ENCODE measurements around the gene LMO4. TPM values are rescaled to one million over a fixed set of nuclear protein-coding genes. Genes with fewer than 3 reads are reported as not detected.

LMO4 gene
- total RNA-seq, 1 donor from 2014 or later, result 33.9 TPM

- Histone ChIP-seq H3K36me3 (ENCODE audit: control insufficient read depth in 3 of 3, insufficient read depth in 3 of 3, low read length in 3 of 3) (no peaks in the 10 kb centered on the region), H3K27ac (ENCODE audit: low read depth, low read length) (no peak overlapping the region), H3K9me3 (ENCODE audit: control insufficient read depth in 3 of 3, low read length in 3 of 3) (no peaks in the 10 kb centered on the region), H3K4me3 (ENCODE audit: low read length in 3 of 3) (no peak overlapping the region), H3K9ac (ENCODE audit: low read depth in 1 of 3, low read length in 3 of 3) (no peak overlapping the region), H3K4me1 (ENCODE audit: control insufficient read depth in 3 of 3, insufficient read depth in 3 of 3, low read length in 3 of 3) (no peaks in the 10 kb centered on the region), H3K27me3 (ENCODE audit: control insufficient read depth in 3 of 3, insufficient read depth in 3 of 3, low read length in 3 of 3) (peaks cover 0 to 2% (median 0%) of the 10 kb centered on the region in 3 donors)
Observed at GRCh38 chr1:87299661-87300060, 29.0 kb upstream of the LMO4 start.

- Histone ChIP-seq H3K36me3 (ENCODE audit: control insufficient read depth in 3 of 3, insufficient read depth in 3 of 3, low read length in 3 of 3) (no peaks in the 10 kb centered on the region), H3K27ac (ENCODE audit: low read depth, low read length) (no peak overlapping the region), H3K4me3 (ENCODE audit: low read length in 3 of 3) (no peak overlapping the region), H3K9me3 (ENCODE audit: control insufficient read depth in 3 of 3, low read length in 3 of 3) (no peaks in the 10 kb centered on the region), H3K4me1 (ENCODE audit: control insufficient read depth in 3 of 3, insufficient read depth in 3 of 3, low read length in 3 of 3) (no peaks in the 10 kb centered on the region), H3K9ac (ENCODE audit: low read depth in 1 of 3, low read length in 3 of 3) (no peak overlapping the region), H3K27me3 (ENCODE audit: control insufficient read depth in 3 of 3, insufficient read depth in 3 of 3, low read length in 3 of 3) (peaks cover 0 to 2% (median 0%) of the 10 kb centered on the region in 3 donors)
Observed at GRCh38 chr1:87300628-87301027, 28.1 kb upstream of the LMO4 start.

GRCh38 chr1:87305151-87305550 lies 23.5 kb upstream of the LMO4 start:
- H3K9me3 ChIP-seq (ENCODE audit: control insufficient read depth in 3 of 3, low read length in 3 of 3), result no peaks in the 10 kb centered on the region
- H3K27ac ChIP-seq (ENCODE audit: low read depth, low read length), result no peak overlapping the region
- no peak overlapping the region for H3K9ac ChIP-seq (ENCODE audit: low read depth in 1 of 3, low read length in 3 of 3)
- no peaks in the 10 kb centered on the region for H3K27me3 ChIP-seq (ENCODE audit: control insufficient read depth in 3 of 3, insufficient read depth in 3 of 3, low read length in 3 of 3)
- no peaks in the 10 kb centered on the region for H3K36me3 ChIP-seq (ENCODE audit: control insufficient read depth in 3 of 3, insufficient read depth in 3 of 3, low read length in 3 of 3)
- H3K4me3 ChIP-seq (ENCODE audit: low read length in 3 of 3), result no peak overlapping the region
- H3K4me1 ChIP-seq (ENCODE audit: control insufficient read depth in 3 of 3, insufficient read depth in 3 of 3, low read length in 3 of 3), result no peaks in the 10 kb centered on the region

- Histone ChIP-seq H3K4me1 (ENCODE audit: control insufficient read depth in 3 of 3, insufficient read depth in 3 of 3, low read length in 3 of 3) (no peaks in the 10 kb centered on the region), H3K9ac (ENCODE audit: low read depth in 1 of 3, low read length in 3 of 3) (no peak overlapping the region), H3K27ac (ENCODE audit: low read depth, low read length) (no peak overlapping the region), H3K36me3 (ENCODE audit: control insufficient read depth in 3 of 3, insufficient read depth in 3 of 3, low read length in 3 of 3) (no peaks in the 10 kb centered on the region), H3K9me3 (ENCODE audit: control insufficient read depth in 3 of 3, low read length in 3 of 3) (no peaks in the 10 kb centered on the region), H3K4me3 (ENCODE audit: low read length in 3 of 3) (no peak overlapping the region), H3K27me3 (ENCODE audit: control insufficient read depth in 3 of 3, insufficient read depth in 3 of 3, low read length in 3 of 3) (no peaks in the 10 kb centered on the region)
Observed at GRCh38 chr1:87305762-87306161, 22.9 kb upstream of the LMO4 start.

GRCh38 chr1:87307306-87307705 lies 21.4 kb upstream of the LMO4 start:
- no peaks in the 10 kb centered on the region for H3K4me1 ChIP-seq (ENCODE audit: control insufficient read depth in 3 of 3, insufficient read depth in 3 of 3, low read length in 3 of 3)
- H3K9me3 ChIP-seq (ENCODE audit: control insufficient read depth in 3 of 3, low read length in 3 of 3), result no peaks in the 10 kb centered on the region
- H3K4me3 ChIP-seq (ENCODE audit: low read length in 3 of 3), result no peak overlapping the region
- no peaks in the 10 kb centered on the region for H3K36me3 ChIP-seq (ENCODE audit: control insufficient read depth in 3 of 3, insufficient read depth in 3 of 3, low read length in 3 of 3)
- no peak overlapping the region for H3K9ac ChIP-seq (ENCODE audit: low read depth in 1 of 3, low read length in 3 of 3)
- H3K27ac ChIP-seq (ENCODE audit: low read depth, low read length), result no peak overlapping the region
- H3K27me3 ChIP-seq (ENCODE audit: control insufficient read depth in 3 of 3, insufficient read depth in 3 of 3, low read length in 3 of 3), result no peaks in the 10 kb centered on the region

- H3K4me1 ChIP-seq (ENCODE audit: control insufficient read depth in 3 of 3, insufficient read depth in 3 of 3, low read length in 3 of 3), result no peaks in the 10 kb centered on the region
Observed at GRCh38 chr1:87307931-87308330, 20.7 kb upstream of the LMO4 start.

GRCh38 chr1:87314091-87314490 lies 14.6 kb upstream of the LMO4 start:
- H3K36me3 ChIP-seq (ENCODE audit: control insufficient read depth in 3 of 3, insufficient read depth in 3 of 3, low read length in 3 of 3), result no peaks in the 10 kb centered on the region
- no peaks in the 10 kb centered on the region for H3K9me3 ChIP-seq (ENCODE audit: control insufficient read depth in 3 of 3, low read length in 3 of 3)
- H3K27ac ChIP-seq (ENCODE audit: low read depth, low read length), result no peak overlapping the region
- H3K4me1 ChIP-seq (ENCODE audit: control insufficient read depth in 3 of 3, insufficient read depth in 3 of 3, low read length in 3 of 3), result no peaks in the 10 kb centered on the region
- no peak overlapping the region for H3K4me3 ChIP-seq (ENCODE audit: low read length in 3 of 3)
- no peaks in the 10 kb centered on the region for H3K27me3 ChIP-seq (ENCODE audit: control insufficient read depth in 3 of 3, insufficient read depth in 3 of 3, low read length in 3 of 3)
- H3K9ac ChIP-seq (ENCODE audit: low read depth in 1 of 3, low read length in 3 of 3), result no peak overlapping the region

More at GRCh38 chr1:87307931-87308330, 20.7 kb upstream of the LMO4 start:
- H3K4me3 ChIP-seq (ENCODE audit: low read length in 3 of 3), result no peak overlapping the region
- H3K9ac ChIP-seq (ENCODE audit: low read depth in 1 of 3, low read length in 3 of 3), result no peak overlapping the region
- no peaks in the 10 kb centered on the region for H3K9me3 ChIP-seq (ENCODE audit: control insufficient read depth in 3 of 3, low read length in 3 of 3)
- H3K36me3 ChIP-seq (ENCODE audit: control insufficient read depth in 3 of 3, insufficient read depth in 3 of 3, low read length in 3 of 3), result no peaks in the 10 kb centered on the region
- no peak overlapping the region for H3K27ac ChIP-seq (ENCODE audit: low read depth, low read length)
- no peaks in the 10 kb centered on the region for H3K27me3 ChIP-seq (ENCODE audit: control insufficient read depth in 3 of 3, insufficient read depth in 3 of 3, low read length in 3 of 3)

- no peaks in the 10 kb centered on the region for H3K36me3 ChIP-seq (ENCODE audit: control insufficient read depth in 3 of 3, insufficient read depth in 3 of 3, low read length in 3 of 3)
- H3K9me3 ChIP-seq (ENCODE audit: control insufficient read depth in 3 of 3, low read length in 3 of 3), result no peaks in the 10 kb centered on the region
- peaks cover 0 to 2% (median 0%) of the 10 kb centered on the region in 3 donors for H3K27me3 ChIP-seq (ENCODE audit: control insufficient read depth in 3 of 3, insufficient read depth in 3 of 3, low read length in 3 of 3)
- H3K4me1 ChIP-seq (ENCODE audit: control insufficient read depth in 3 of 3, insufficient read depth in 3 of 3, low read length in 3 of 3), result no peaks in the 10 kb centered on the region
- no peak overlapping the region for H3K4me3 ChIP-seq (ENCODE audit: low read length in 3 of 3)
- H3K27ac ChIP-seq (ENCODE audit: low read depth, low read length), result no peak overlapping the region
- no peak overlapping the region for H3K9ac ChIP-seq (ENCODE audit: low read depth in 1 of 3, low read length in 3 of 3)
Observed at GRCh38 chr1:87318056-87318650, 10.5 kb upstream of the LMO4 start.

- no peaks in the 10 kb centered on the region for H3K4me1 ChIP-seq (ENCODE audit: control insufficient read depth in 3 of 3, insufficient read depth in 3 of 3, low read length in 3 of 3)
- H3K27ac ChIP-seq (ENCODE audit: low read depth, low read length), result no peak overlapping the region
- H3K36me3 ChIP-seq (ENCODE audit: control insufficient read depth in 3 of 3, insufficient read depth in 3 of 3, low read length in 3 of 3), result no peaks in the 10 kb centered on the region
- H3K9me3 ChIP-seq (ENCODE audit: control insufficient read depth in 3 of 3, low read length in 3 of 3), result no peaks in the 10 kb centered on the region
- H3K27me3 ChIP-seq (ENCODE audit: control insufficient read depth in 3 of 3, insufficient read depth in 3 of 3, low read length in 3 of 3), result peaks cover 0 to 2% (median 0%) of the 10 kb centered on the region in 3 donors
- no peak overlapping the region for H3K4me3 ChIP-seq (ENCODE audit: low read length in 3 of 3)
- no peak overlapping the region for H3K9ac ChIP-seq (ENCODE audit: low read depth in 1 of 3, low read length in 3 of 3)
Observed at GRCh38 chr1:87318806-87319205, 9.9 kb upstream of the LMO4 start.

- peaks cover 4 to 17% (median 14%) of the 10 kb centered on the region in 3 donors for H3K4me1 ChIP-seq (ENCODE audit: control insufficient read depth in 3 of 3, insufficient read depth in 3 of 3, low read length in 3 of 3)
- no peaks in the 10 kb centered on the region for H3K36me3 ChIP-seq (ENCODE audit: control insufficient read depth in 3 of 3, insufficient read depth in 3 of 3, low read length in 3 of 3)
- no peak overlapping the region for H3K9ac ChIP-seq (ENCODE audit: low read depth in 1 of 3, low read length in 3 of 3)
- no peak overlapping the region for H3K27ac ChIP-seq (ENCODE audit: low read depth, low read length)
- no peaks in the 10 kb centered on the region for H3K27me3 ChIP-seq (ENCODE audit: control insufficient read depth in 3 of 3, insufficient read depth in 3 of 3, low read length in 3 of 3)
- no peaks in the 10 kb centered on the region for H3K9me3 ChIP-seq (ENCODE audit: control insufficient read depth in 3 of 3, low read length in 3 of 3)
- H3K4me3 ChIP-seq (ENCODE audit: low read length in 3 of 3), result no peak overlapping the region
Observed at GRCh38 chr1:87325982-87326738, 2.5 kb upstream of the LMO4 start.
